Naive thymus-derived CD4-positive, alpha-beta T cell (primary cell): Measurements from ENCODE around the gene CCDC187. TPM values are rescaled to one million over a fixed set of nuclear protein-coding genes. Genes with fewer than 3 reads are reported as not detected.
A peak's percentile ranks its signal among the peaks of the same experiment; 100 is the strongest.

Source experiments
- ATAC-seq: fragments of 150-1000 bp; cut with Tn5 transposase; 2 replicates; pipeline ENCODE4 v1.10.0; 2021; ENCODE audit warnings: mild to moderate bottlenecking, moderate library complexity
- CTCF ChIA-PET: fragments of 350-600 bp; sonication (Branson Sonifier 250); formaldehyde crosslinking; loops from one replicate; lab custom pipeline; 2021; ENCODE audit warnings: antibody characterized with exemption; lab: Charles Lee
- POLR2A ChIA-PET: fragments of 350-600 bp; sonication (Branson Sonifier 250); formaldehyde crosslinking; loops from one replicate; lab custom pipeline; 2021; ENCODE audit warnings: antibody characterized with exemption, inconsistent platforms; lab: Charles Lee
- DNase-seq, 9 donors: peaks; one replicate each; pipeline versions ENCODE4 v3.0.0 to v3.0.0-alpha.2; 2020 to 2022; ENCODE audit warnings: mixed read lengths in 1 of 9
- H3K27ac ChIP-seq: one replicate; pipeline ENCODE4 v1.7.0; 2013; ENCODE audit warnings: mild to moderate bottlenecking, low read depth, low read length, moderate library complexity
- H3K27me3 ChIP-seq, 2 donors: one replicate each; pipeline ENCODE4 v1.7.0; 2013; ENCODE audit warnings: low read length in 2 of 2, mild to moderate bottlenecking in 2 of 2, moderate library complexity in 2 of 2; ENCODE audit not compliant: control insufficient read depth in 2 of 2, insufficient read depth in 2 of 2
- H3K36me3 ChIP-seq, 3 experiments: 1 replicate in 2 of 3; 2 replicates in 1 of 3; pipeline ENCODE4 v1.7.0; 2013; ENCODE audit warnings: low read length in 3 of 3, mild to moderate bottlenecking in 3 of 3, moderate library complexity in 1 of 3; ENCODE audit not compliant: insufficient read depth in 3 of 3, control insufficient read depth in 2 of 3
- H3K4me1 ChIP-seq, 2 donors: one replicate each; pipeline ENCODE4 v1.7.0; 2013; ENCODE audit warnings: low read length in 2 of 2, mild to moderate bottlenecking in 2 of 2, moderate library complexity in 1 of 2; ENCODE audit not compliant: control insufficient read depth in 2 of 2, insufficient read depth in 2 of 2
- H3K4me3 ChIP-seq: 2 replicates; pipeline ENCODE4 v1.7.0; 2013; ENCODE audit warnings: mild to moderate bottlenecking, low read length
- H3K9me3 ChIP-seq, 3 experiments: 1 replicate in 2 of 3; 2 replicates in 1 of 3; pipeline ENCODE4 v1.7.0; 2013; ENCODE audit warnings: low read length in 3 of 3; ENCODE audit not compliant: control insufficient read depth in 2 of 3
- H3K27ac Mint-ChIP-seq, 9 donors: one replicate each; pipeline ENCODE4 v1.8.0; 2020 to 2022; ENCODE audit warnings: mixed read lengths in 9 of 9, mild to moderate bottlenecking in 8 of 9, moderate library complexity in 5 of 9, inconsistent platforms in 2 of 9
- H3K27me3 Mint-ChIP-seq, 5 donors: one replicate each; pipeline ENCODE4 v1.8.0; 2021 to 2022; ENCODE audit warnings: mixed read lengths in 5 of 5, mild to moderate bottlenecking in 1 of 5
- H3K36me3 Mint-ChIP-seq, 5 donors: one replicate each; pipeline ENCODE4 v1.8.0; 2020 to 2022; ENCODE audit warnings: mixed read lengths in 5 of 5, mild to moderate bottlenecking in 3 of 5, inconsistent platforms in 1 of 5
- H3K4me1 Mint-ChIP-seq, 7 donors: one replicate each; pipeline ENCODE4 v1.8.0; 2020 to 2022; ENCODE audit warnings: mixed read lengths in 7 of 7, mild to moderate bottlenecking in 3 of 7, inconsistent platforms in 1 of 7
- H3K4me3 Mint-ChIP-seq, 10 donors: one replicate each; pipeline ENCODE4 v1.8.0; 2020 to 2022; ENCODE audit warnings: mild to moderate bottlenecking in 10 of 10, mixed read lengths in 10 of 10, moderate library complexity in 6 of 10, inconsistent platforms in 2 of 10
- H3K9me3 Mint-ChIP-seq, 11 donors: one replicate each; pipeline ENCODE4 v1.8.0; 2020 to 2022; ENCODE audit warnings: mixed read lengths in 11 of 11, mild to moderate bottlenecking in 4 of 11, inconsistent platforms in 1 of 11, moderate library complexity in 1 of 11
- intact Hi-C, 2 donors: fragments of 100-400 bp; cut with micrococcal nuclease; formaldehyde crosslinking; loops; one replicate each; pipeline ENCODE4 v1.15.1; 2023
- polyA plus RNA-seq, 2 donors: library from polyadenylated mRNA; unstranded; fragments of 300-500 nt; fragmentation: Illumina TruSeq; gene quantifications; one replicate each; pipeline ENCODE4 v1.2.3, GENCODE V29; 2021
- total RNA-seq, 6 experiments: library from RNA in 5 of 6; stranded (reverse) in 5 of 6; gene quantifications; 1 replicate in 5 of 6; 2 replicates in 1 of 6; pipeline ENCODE4 v1.2.3 and lab custom pipeline; 2021 to 2026

CCDC187 gene
- total and polyA plus RNA-seq, 7 experiments from 2014 or later, result 0.10 TPM; not detected in 6

DNA sequence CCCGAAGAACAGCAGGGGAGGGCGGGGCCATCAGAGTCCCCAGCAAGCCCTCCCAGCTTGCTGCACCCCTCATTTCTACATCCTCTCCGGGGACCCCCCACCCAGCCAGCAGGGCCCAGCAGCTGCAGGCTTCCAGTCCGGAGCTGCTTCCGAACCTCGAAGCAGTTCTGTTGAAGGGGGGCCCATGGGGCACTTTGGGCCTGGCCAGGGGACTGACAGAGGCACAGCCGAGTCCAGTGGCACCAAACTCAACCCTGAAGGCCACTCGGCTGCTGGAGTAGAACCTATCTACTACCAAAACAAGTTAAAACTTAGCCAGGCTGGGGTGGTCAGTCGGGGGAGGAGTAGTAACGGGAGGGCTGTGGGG is 8.1 kb upstream of the CCDC187 start:
- DNase-seq (no peak), ATAC-seq (no peak)
- intact Hi-C loops, result loop anchor here (1.0 to 5.0 kb wide), 4 partner anchors 51 to 320 kb away; partner anchors contain the start of genes DNLZ (in 2 of the 2) and SNAPC4 (in 2 of the 2)
- Mint-ChIP-seq H3K27me3 (no peaks in the 10 kb centered on the region), H3K36me3 (peaks cover 0 to 1% (median 0%) of the 10 kb centered on the region in 5 donors), H3K4me1 (no peaks in the 10 kb centered on the region), H3K4me3 (no peak overlapping the region), H3K9me3 (peaks cover 0 to 19% (median 0%) of the 10 kb centered on the region in 11 donors), H3K27ac (no peak overlapping the region)
- H3K4me1 ChIP-seq, result peaks cover 0 to 3% of the 10 kb centered on the region in 2 donors
- no peak overlapping the region for H3K27ac ChIP-seq
- H3K36me3 ChIP-seq, result no peaks in the 10 kb centered on the region
- no peaks in the 10 kb centered on the region for H3K9me3 ChIP-seq
- H3K27me3 ChIP-seq, result no peaks in the 10 kb centered on the region
- ChIA-PET CTCF (interaction anchor here (0.7 to 1.4 kb wide), 2 partner anchors 12 to 89 kb away, joined by 3 read pairs; no protein-coding TSS in a partner anchor), POLR2A (no interaction called here)
- H3K4me3 ChIP-seq, result no peak overlapping the region

DNA sequence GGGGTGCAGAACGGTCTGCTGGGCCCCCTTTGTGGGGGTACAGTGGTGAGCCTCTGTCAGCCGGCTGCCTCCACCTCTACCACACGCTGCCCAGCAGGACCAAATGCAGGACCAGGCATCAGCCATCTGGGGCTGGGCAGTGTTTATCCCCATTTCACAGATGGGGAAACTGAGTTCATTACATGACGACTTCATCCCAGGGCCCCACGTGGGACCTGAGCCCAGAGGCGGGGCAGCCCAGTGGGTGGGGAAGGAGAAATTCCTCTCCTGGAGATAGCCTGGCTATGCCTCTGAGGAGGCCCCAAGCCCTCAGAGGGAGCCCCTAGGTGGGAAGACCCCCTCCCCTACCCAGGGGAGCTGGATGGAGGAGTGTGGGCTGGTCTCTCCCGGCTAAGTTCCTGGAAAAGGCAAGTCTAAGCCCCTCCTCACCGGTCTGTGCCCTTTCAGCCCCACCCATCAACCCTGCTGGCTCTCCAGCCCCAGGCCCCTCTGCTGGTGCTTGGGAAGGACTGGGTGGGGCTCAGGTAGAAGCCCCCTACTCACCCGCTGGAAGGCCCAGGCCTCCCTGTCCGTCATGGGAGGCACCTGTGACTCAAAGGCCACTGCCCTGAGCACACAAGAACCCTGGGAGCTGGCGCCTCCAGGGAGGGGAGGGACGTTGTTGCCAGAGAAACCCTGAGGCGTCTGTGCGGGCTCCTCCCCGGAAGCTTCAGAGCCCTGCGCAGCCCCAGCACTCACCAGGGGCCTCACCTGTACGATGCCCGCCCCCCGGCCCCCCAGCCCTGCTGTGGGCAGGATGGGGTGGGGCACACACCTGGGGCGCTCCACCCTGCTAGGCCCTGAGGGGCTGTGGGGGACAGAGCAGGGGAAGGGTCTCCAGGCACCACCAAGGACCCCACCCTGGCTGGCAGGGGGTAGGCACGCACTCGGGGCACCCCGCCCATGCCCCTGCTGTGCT is 7.4 kb upstream of the CCDC187 start:
- H3K27ac ChIP-seq, result no peak overlapping the region
- CTCF ChIA-PET, result interaction anchor here (0.7 to 1.4 kb wide), 2 partner anchors 11 to 90 kb away, joined by 3 read pairs; no protein-coding TSS in a partner anchor
- no peaks in the 10 kb centered on the region for H3K27me3 ChIP-seq
- peaks cover 0 to 3% (median 0%) of the 10 kb centered on the region in 7 donors for H3K4me1 Mint-ChIP-seq
- POLR2A ChIA-PET, result no interaction called here
- no peak for DNase-seq
- no peaks in the 10 kb centered on the region for H3K9me3 ChIP-seq
- no peak overlapping the region for H3K4me3 ChIP-seq
- no peaks in the 10 kb centered on the region for H3K27me3 Mint-ChIP-seq
- H3K4me1 ChIP-seq, result no peaks in the 10 kb centered on the region
- H3K9me3 Mint-ChIP-seq, result peaks cover 0 to 17% (median 0%) of the 10 kb centered on the region in 11 donors
- no peak for ATAC-seq
- peaks cover 0 to under 1% (median 0%) of the 10 kb centered on the region in 5 donors for H3K36me3 Mint-ChIP-seq
- no peaks in the 10 kb centered on the region for H3K36me3 ChIP-seq
- H3K27ac Mint-ChIP-seq, result no peak overlapping the region
- intact Hi-C loops, result loop anchor here (1.0 to 5.0 kb wide), 4 partner anchors 52 to 321 kb away; partner anchors contain the start of genes DNLZ (in 2 of the 2) and SNAPC4 (in 2 of the 2)
- H3K4me3 Mint-ChIP-seq, result no peak overlapping the region

GRCh38 chr9:136310273-136311030 is 6.6 kb upstream of the CCDC187 start:
- peaks cover 0 to 10% (median 0%) of the 10 kb centered on the region in 11 donors for H3K9me3 Mint-ChIP-seq
- Histone ChIP-seq H3K4me3 (no peak overlapping the region), H3K4me1 (no peaks in the 10 kb centered on the region), H3K27ac (no peak overlapping the region), H3K27me3 (no peaks in the 10 kb centered on the region), H3K9me3 (no peaks in the 10 kb centered on the region), H3K36me3 (no peaks in the 10 kb centered on the region)
- no peaks in the 10 kb centered on the region for H3K27me3 Mint-ChIP-seq
- DNase-seq, result no peak
- no peaks in the 10 kb centered on the region for H3K36me3 Mint-ChIP-seq
- intact Hi-C loops, result loop anchor here in 1 of 2 donors (5.0 kb wide), 1 partner anchor 322 kb away; no protein-coding TSS in a partner anchor
- POLR2A ChIA-PET, result no interaction called here
- no peak overlapping the region for H3K27ac Mint-ChIP-seq
- peaks cover 0 to 5% (median 0%) of the 10 kb centered on the region in 7 donors for H3K4me1 Mint-ChIP-seq
- ATAC-seq, result no peak
- H3K4me3 Mint-ChIP-seq, result no peak overlapping the region
- CTCF ChIA-PET, result no interaction called here

- Mint-ChIP-seq H3K27ac (no peak overlapping the region), H3K27me3 (no peaks in the 10 kb centered on the region), H3K4me3 (no peak overlapping the region), H3K9me3 (peaks cover 0 to 5% (median 0%) of the 10 kb centered on the region in 11 donors), H3K4me1 (peaks cover 0 to 5% (median 0%) of the 10 kb centered on the region in 7 donors), H3K36me3 (no peaks in the 10 kb centered on the region)
- Histone ChIP-seq H3K27me3 (no peaks in the 10 kb centered on the region), H3K27ac (no peak overlapping the region), H3K4me1 (no peaks in the 10 kb centered on the region), H3K9me3 (no peaks in the 10 kb centered on the region), H3K36me3 (no peaks in the 10 kb centered on the region), H3K4me3 (no peak overlapping the region)
- ATAC-seq, result no peak
- intact Hi-C loops, result loop anchor here in 1 of 2 donors (5.0 kb wide), 1 partner anchor 322 kb away; no protein-coding TSS in a partner anchor
- DNase-seq, result no peak
- CTCF ChIA-PET, result no interaction called here
- POLR2A ChIA-PET, result no interaction called here
Measured at GRCh38 chr9:136309806-136310220, 5.9 kb upstream of the CCDC187 start.

DNA sequence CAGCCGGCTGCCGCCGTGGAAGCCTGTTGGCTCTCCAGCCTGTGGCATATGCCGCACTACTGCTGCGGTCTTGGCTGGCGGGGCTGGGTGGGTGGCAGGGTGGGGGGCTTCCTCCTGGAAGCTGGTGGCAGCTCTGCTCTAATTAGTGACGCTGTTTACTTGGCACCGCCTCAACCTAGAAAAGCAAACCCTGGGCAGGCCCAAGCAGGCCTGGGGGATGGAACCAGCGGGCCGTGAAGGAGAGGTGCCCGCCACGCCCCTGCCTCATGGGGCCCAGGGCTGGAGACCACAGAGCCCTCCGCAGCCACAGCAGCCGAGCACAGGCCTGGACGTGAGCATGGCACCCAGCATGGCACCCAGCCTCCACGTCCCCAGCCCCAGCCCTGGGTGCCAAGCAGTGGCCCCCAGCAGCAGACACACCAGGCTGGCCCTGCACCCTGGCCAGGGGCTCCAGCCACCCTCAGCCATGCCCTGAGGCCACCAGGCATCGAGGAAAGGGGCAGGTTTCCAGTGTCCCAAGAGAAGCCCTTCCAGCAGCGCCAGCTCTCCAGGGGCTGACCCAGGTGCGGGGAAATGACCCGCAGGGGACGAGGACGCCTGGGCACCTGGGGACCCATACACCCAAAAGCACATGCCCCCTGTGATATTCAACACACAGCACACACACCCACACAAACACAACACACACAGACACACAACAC is 5.4 kb upstream of the CCDC187 start:
- H3K4me1 Mint-ChIP-seq, result peaks cover 0 to 5% (median 0%) of the 10 kb centered on the region in 7 donors
- POLR2A ChIA-PET, result no interaction called here
- no peaks in the 10 kb centered on the region for H3K9me3 Mint-ChIP-seq

DNA sequence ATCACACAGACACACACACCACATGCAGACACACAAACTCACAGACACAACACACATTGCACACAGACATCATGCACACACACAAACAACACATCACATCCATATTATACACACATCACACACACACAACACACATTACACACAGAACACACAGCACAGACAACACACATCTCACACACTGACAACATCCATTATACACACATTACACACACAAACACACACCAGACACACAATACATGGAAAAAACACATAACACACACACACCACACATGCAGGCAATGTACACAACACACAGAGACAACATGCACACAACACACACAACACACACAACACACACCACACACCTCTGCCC is 4.8 kb upstream of the CCDC187 start:
- H3K27ac ChIP-seq, result no peak overlapping the region
- H3K36me3 ChIP-seq, result no peaks in the 10 kb centered on the region
- peaks cover 0 to 5% (median 0%) of the 10 kb centered on the region in 7 donors for H3K4me1 Mint-ChIP-seq
- ChIA-PET POLR2A (no interaction called here), CTCF (no interaction called here)
- ATAC-seq, result no peak
- H3K27me3 Mint-ChIP-seq, result no peaks in the 10 kb centered on the region
- H3K4me3 Mint-ChIP-seq, result no peak overlapping the region
- intact Hi-C loops, result no loop called here
- no peaks in the 10 kb centered on the region for H3K9me3 ChIP-seq
- H3K27me3 ChIP-seq, result no peaks in the 10 kb centered on the region
- no peaks in the 10 kb centered on the region for H3K4me1 ChIP-seq
- no peaks in the 10 kb centered on the region for H3K9me3 Mint-ChIP-seq
- H3K36me3 Mint-ChIP-seq, result no peaks in the 10 kb centered on the region
- H3K4me3 ChIP-seq, result no peak overlapping the region
- no peak overlapping the region for H3K27ac Mint-ChIP-seq
- no peak for DNase-seq

More for the DNA sequence above, 5.4 kb upstream of the CCDC187 start:
- CTCF ChIA-PET, result no interaction called here
- Mint-ChIP-seq H3K36me3 (no peaks in the 10 kb centered on the region), H3K4me3 (no peak overlapping the region), H3K27ac (no peak overlapping the region), H3K27me3 (no peaks in the 10 kb centered on the region)
- Histone ChIP-seq H3K27ac (no peak overlapping the region), H3K27me3 (no peaks in the 10 kb centered on the region), H3K36me3 (no peaks in the 10 kb centered on the region), H3K4me1 (no peaks in the 10 kb centered on the region), H3K9me3 (no peaks in the 10 kb centered on the region), H3K4me3 (no peak overlapping the region)
- intact Hi-C loops, result no loop called here
- DNase-seq (no peak), ATAC-seq (peak; percentile 10)
